Measurements from ENCODE around the gene TPCN2. TPM values are rescaled to one million over a fixed set of nuclear protein-coding genes. Genes with fewer than 3 reads are reported as not detected.

The TPCN2 gene
- total RNA-seq, 3 donors from 2014 or later (not counting 1 experiment from before 2014, with no cell fraction given): 14.9 to 18.3 (median 18.2) TPM

DNA sequence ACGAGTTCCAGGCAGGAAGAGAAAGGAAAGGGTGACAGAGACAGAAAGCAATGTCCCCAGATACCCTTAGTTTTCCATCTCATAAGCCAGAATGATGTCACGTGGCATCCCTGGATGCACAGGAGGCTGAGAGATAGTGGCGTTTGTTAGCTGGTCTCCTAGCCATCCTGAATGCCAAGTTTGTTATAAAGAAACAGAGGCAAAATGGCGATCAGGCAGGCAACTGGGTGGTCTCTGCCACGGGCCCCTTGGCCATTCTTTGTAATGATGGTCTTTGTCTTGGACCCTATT lies 112.3 kb downstream of the TPCN2 start:
- TF ChIP-seq, protein P1, sequence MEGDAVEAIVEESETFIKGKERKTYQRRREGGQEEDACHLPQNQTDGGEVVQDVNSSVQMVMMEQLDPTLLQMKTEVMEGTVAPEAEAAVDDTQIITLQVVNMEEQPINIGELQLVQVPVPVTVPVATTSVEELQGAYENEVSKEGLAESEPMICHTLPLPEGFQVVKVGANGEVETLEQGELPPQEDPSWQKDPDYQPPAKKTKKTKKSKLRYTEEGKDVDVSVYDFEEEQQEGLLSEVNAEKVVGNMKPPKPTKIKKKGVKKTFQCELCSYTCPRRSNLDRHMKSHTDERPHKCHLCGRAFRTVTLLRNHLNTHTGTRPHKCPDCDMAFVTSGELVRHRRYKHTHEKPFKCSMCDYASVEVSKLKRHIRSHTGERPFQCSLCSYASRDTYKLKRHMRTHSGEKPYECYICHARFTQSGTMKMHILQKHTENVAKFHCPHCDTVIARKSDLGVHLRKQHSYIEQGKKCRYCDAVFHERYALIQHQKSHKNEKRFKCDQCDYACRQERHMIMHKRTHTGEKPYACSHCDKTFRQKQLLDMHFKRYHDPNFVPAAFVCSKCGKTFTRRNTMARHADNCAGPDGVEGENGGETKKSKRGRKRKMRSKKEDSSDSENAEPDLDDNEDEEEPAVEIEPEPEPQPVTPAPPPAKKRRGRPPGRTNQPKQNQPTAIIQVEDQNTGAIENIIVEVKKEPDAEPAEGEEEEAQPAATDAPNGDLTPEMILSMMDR (IDR thresholded peaks at IDR 0.05): no peak
- no peak for ATAC-seq
- WGBS (ENCODE audit: insufficient coverage): 81% methylated on average over 5 of the region's 5 CpGs

DNA sequence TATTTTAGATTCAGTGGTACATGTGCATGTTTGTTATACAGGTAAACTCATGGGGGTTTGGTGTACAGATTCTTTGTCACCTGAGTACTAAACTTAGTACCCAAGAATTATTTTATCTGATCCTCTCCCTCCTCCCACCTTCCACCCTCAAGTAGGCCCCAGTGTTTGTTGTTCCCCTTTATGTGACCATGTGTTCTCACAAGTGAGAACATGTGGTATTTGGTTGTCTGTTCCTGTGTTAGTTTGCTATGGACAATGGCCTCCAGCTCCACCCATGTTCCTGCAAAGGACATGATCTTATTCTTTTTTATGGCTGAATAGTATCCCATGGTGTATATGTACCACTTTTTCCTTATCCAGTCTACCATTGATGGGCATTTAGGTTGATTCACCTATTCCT lies 113.8 kb downstream of the TPCN2 start:
- H3K27ac ChIP-seq (ENCODE audit: low read length): no peak overlapping the region
- no peak overlapping the region for H3K27ac Mint-ChIP-seq
- TF ChIP-seq, protein P1 (IDR thresholded peaks at IDR 0.05): no peak
- no peak overlapping the region for H3K4me3 Mint-ChIP-seq
- H3K9me3 ChIP-seq (ENCODE audit: control insufficient read depth, insufficient read depth, low read length): no peaks in the 10 kb centered on the region
- H3K4me3 ChIP-seq (ENCODE audit: low read length): no peak overlapping the region
- peaks cover 2 to 21% of the 10 kb centered on the region in 2 donors for H3K27me3 Mint-ChIP-seq (ENCODE audit: low read depth in 2 of 2)
- DNase-seq (no peak), ATAC-seq (no peak)
- intact Hi-C loops (cut with micrococcal nuclease): no loop called here
- H3K9me3 Mint-ChIP-seq: peaks cover 0 to 2% of the 10 kb centered on the region in 2 donors
- peaks cover 5% of the 10 kb centered on the region for H3K4me1 ChIP-seq (ENCODE audit: control insufficient read depth, insufficient read depth, low read length)
- H3K4me1 Mint-ChIP-seq: no peaks in the 10 kb centered on the region
- no peaks in the 10 kb centered on the region for H3K36me3 ChIP-seq (ENCODE audit: control insufficient read depth, insufficient read depth, low read length)
- no peaks in the 10 kb centered on the region for H3K27me3 ChIP-seq (ENCODE audit: control insufficient read depth, insufficient read depth, low read length)
- no peaks in the 10 kb centered on the region for H3K36me3 Mint-ChIP-seq

More for the DNA sequence above, 112.3 kb downstream of the TPCN2 start:
- Mint-ChIP-seq H3K4me1 (no peaks in the 10 kb centered on the region), H3K27me3 (ENCODE audit: low read depth in 2 of 2) (peaks cover 0 to 21% of the 10 kb centered on the region in 2 donors), H3K36me3 (no peaks in the 10 kb centered on the region), H3K27ac (no peak overlapping the region), H3K9me3 (peaks cover 0 to 2% of the 10 kb centered on the region in 2 donors), H3K4me3 (no peak overlapping the region)
- H3K4me3 ChIP-seq (ENCODE audit: low read length): no peak overlapping the region
- intact Hi-C loops (cut with micrococcal nuclease): no loop called here
- H3K4me1 ChIP-seq (ENCODE audit: control insufficient read depth, insufficient read depth, low read length): no peaks in the 10 kb centered on the region
- peaks cover 2% of the 10 kb centered on the region for H3K27me3 ChIP-seq (ENCODE audit: control insufficient read depth, insufficient read depth, low read length)
- no peak for DNase-seq
- no peaks in the 10 kb centered on the region for H3K36me3 ChIP-seq (ENCODE audit: control insufficient read depth, insufficient read depth, low read length)
- no peaks in the 10 kb centered on the region for H3K9me3 ChIP-seq (ENCODE audit: control insufficient read depth, insufficient read depth, low read length)
- H3K27ac ChIP-seq (ENCODE audit: low read length): no peak overlapping the region

DNA sequence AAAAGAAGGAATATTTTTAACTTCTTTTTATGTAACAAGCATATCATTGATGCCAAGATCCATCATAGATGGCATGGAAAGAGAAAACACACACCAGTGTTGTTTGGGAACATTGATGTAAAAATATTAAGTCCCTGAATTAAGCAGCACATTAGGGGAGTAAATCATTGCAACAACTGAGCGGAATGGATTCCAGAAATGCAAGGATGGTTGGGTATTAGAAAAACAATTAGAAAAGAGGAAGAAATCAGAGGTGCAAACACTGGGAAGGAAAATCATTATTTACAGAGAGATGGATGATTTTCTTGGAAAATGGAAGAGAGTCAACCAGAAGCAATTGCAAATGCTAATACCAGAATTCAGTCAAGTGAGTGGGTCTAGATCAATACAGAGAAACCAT lies 115.1 kb downstream of the TPCN2 start:
- no peaks in the 10 kb centered on the region for H3K36me3 Mint-ChIP-seq
- TF ChIP-seq, protein P1 (IDR thresholded peaks at IDR 0.05): no peak
- Histone ChIP-seq H3K4me1 (ENCODE audit: control insufficient read depth, insufficient read depth, low read length) (peaks cover 5% of the 10 kb centered on the region), H3K4me3 (ENCODE audit: low read length) (no peak overlapping the region), H3K9me3 (ENCODE audit: control insufficient read depth, insufficient read depth, low read length) (no peaks in the 10 kb centered on the region), H3K27ac (ENCODE audit: low read length) (no peak overlapping the region), H3K27me3 (ENCODE audit: control insufficient read depth, insufficient read depth, low read length) (no peaks in the 10 kb centered on the region), H3K36me3 (ENCODE audit: control insufficient read depth, insufficient read depth, low read length) (no peaks in the 10 kb centered on the region)
- peaks cover 0 to 2% of the 10 kb centered on the region in 2 donors for H3K9me3 Mint-ChIP-seq
- 76% methylated on average over 1 of the region's 1 CpG for WGBS (ENCODE audit: insufficient coverage)
- H3K4me1 Mint-ChIP-seq: no peaks in the 10 kb centered on the region
- intact Hi-C loops (cut with micrococcal nuclease): no loop called here
- H3K27ac Mint-ChIP-seq: no peak overlapping the region
- peaks cover 6 to 21% of the 10 kb centered on the region in 2 donors for H3K27me3 Mint-ChIP-seq (ENCODE audit: low read depth in 2 of 2)
- ATAC-seq (no peak), DNase-seq (no peak)
- H3K4me3 Mint-ChIP-seq: no peak overlapping the region

DNA sequence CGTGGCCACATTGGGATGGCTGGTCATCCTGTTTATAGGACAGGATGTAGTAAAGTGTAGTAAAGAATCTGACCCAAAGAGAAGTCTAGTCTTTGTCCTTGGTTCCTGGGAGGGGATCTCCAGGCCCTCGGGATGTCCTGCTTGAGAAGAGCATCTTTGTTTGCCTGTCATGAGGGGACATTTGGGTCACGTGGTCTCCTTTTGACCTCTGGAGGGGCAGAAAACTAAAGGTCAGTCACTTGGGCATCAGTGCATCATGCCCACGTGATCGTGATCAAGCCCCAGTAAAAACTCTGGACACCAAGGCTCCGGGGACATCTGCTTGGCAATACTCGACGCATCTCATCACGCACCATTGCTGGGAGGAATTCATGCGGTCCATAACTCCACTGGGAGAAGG lies 116.1 kb downstream of the TPCN2 start:
- Histone ChIP-seq H3K27ac (ENCODE audit: low read length) (no peak overlapping the region), H3K4me1 (ENCODE audit: control insufficient read depth, insufficient read depth, low read length) (peaks cover 5% of the 10 kb centered on the region), H3K9me3 (ENCODE audit: control insufficient read depth, insufficient read depth, low read length) (no peaks in the 10 kb centered on the region), H3K36me3 (ENCODE audit: control insufficient read depth, insufficient read depth, low read length) (no peaks in the 10 kb centered on the region), H3K4me3 (ENCODE audit: low read length) (no peak overlapping the region), H3K27me3 (ENCODE audit: control insufficient read depth, insufficient read depth, low read length) (no peaks in the 10 kb centered on the region)
- no peak for ATAC-seq
- no peaks in the 10 kb centered on the region for H3K4me1 Mint-ChIP-seq
- H3K27me3 Mint-ChIP-seq (ENCODE audit: low read depth in 2 of 2): peaks cover 10 to 26% of the 10 kb centered on the region in 2 donors
- peaks cover 0 to 2% of the 10 kb centered on the region in 2 donors for H3K9me3 Mint-ChIP-seq
- WGBS (ENCODE audit: insufficient coverage): 82% methylated on average over 10 of the region's 10 CpGs
- DNase-seq: no peak
- no peaks in the 10 kb centered on the region for H3K36me3 Mint-ChIP-seq
- TF ChIP-seq, protein P1 (IDR thresholded peaks at IDR 0.05): no peak
- intact Hi-C loops (cut with micrococcal nuclease): no loop called here
- no peak overlapping the region for H3K4me3 Mint-ChIP-seq
- no peak overlapping the region for H3K27ac Mint-ChIP-seq

Data from natural killer cell (primary cell).